NB4 (cell line): ENCODE measurements around the gene TTYH1.
"Not testable (repeated sequence)": the region's sequence is repeated elsewhere in the genome, so short reads cannot be mapped to it uniquely, and the experiment has no call there.

Experiments used
- DNase-seq: peaks from one replicate; pipeline ENCODE4 v3.0.0; 2010; ENCODE audit warnings: low read depth
- H3K4me3 ChIP-seq: one replicate; pipeline ENCODE4 v1.5.1; 2011; ENCODE audit warnings: mild to moderate bottlenecking, low read depth, low read length, moderate library complexity
- MAX ChIP-seq: IDR thresholded peaks from 2 replicates; pipeline ENCODE4 v1.6.1; 2011; ENCODE audit warnings: low read depth, low read length
- MYC ChIP-seq: IDR thresholded peaks from 2 replicates; pipeline ENCODE4 v1.6.1; 2011; ENCODE audit warnings: low read depth, low read length
- POLR2A ChIP-seq: IDR thresholded peaks from 2 replicates; pipeline ENCODE4 v1.6.1; 2011; ENCODE audit warnings: mild to moderate bottlenecking; ENCODE audit not compliant: insufficient read length; ENCODE audit errors: extremely low read depth
- TF ChIP-seq, protein P1 (sequence below): IDR thresholded peaks from one replicate; pipeline ENCODE4 v1.5.1; 2012; ENCODE audit warnings: low read depth, low read length

TTYH1 gene

GRCh38 chr19:54415208-54415900 is at the start of gene TTYH1:
Gene TTYH1 (plus strand): TSS chr19:54415464. CDS start chr19:54415553, 89 bp downstream.
- DNase-seq, result no peak
- TF ChIP-seq MAX (no peak), MYC (no peak), POLR2A (no peak)
- TF ChIP-seq, protein P1, sequence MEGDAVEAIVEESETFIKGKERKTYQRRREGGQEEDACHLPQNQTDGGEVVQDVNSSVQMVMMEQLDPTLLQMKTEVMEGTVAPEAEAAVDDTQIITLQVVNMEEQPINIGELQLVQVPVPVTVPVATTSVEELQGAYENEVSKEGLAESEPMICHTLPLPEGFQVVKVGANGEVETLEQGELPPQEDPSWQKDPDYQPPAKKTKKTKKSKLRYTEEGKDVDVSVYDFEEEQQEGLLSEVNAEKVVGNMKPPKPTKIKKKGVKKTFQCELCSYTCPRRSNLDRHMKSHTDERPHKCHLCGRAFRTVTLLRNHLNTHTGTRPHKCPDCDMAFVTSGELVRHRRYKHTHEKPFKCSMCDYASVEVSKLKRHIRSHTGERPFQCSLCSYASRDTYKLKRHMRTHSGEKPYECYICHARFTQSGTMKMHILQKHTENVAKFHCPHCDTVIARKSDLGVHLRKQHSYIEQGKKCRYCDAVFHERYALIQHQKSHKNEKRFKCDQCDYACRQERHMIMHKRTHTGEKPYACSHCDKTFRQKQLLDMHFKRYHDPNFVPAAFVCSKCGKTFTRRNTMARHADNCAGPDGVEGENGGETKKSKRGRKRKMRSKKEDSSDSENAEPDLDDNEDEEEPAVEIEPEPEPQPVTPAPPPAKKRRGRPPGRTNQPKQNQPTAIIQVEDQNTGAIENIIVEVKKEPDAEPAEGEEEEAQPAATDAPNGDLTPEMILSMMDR, result no peak
- no peak within 1 kb of the TSS for H3K4me3 ChIP-seq

DNA sequence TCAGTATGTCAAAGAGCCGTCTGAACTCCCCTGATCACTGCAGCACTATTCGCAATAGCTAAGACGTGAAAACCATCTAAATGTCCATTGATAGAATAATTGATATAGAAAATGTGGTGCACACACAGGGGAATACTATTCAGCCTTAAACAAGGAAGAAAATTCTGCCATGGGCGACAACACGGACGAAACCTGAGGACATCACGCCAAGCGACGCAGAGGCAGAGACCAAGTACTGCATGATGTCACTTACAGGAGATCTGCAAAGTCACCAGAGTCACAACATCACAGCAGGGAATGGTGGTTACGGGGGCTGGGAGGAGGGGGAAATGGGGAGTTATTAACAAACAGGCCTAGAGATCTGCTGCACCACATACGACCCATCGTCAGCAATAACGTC is 49.5 kb upstream of the TTYH1 start:
- H3K4me3 ChIP-seq, result peak overlapping the region; percentile 77
- DNase-seq, result peak; percentile 32

DNA sequence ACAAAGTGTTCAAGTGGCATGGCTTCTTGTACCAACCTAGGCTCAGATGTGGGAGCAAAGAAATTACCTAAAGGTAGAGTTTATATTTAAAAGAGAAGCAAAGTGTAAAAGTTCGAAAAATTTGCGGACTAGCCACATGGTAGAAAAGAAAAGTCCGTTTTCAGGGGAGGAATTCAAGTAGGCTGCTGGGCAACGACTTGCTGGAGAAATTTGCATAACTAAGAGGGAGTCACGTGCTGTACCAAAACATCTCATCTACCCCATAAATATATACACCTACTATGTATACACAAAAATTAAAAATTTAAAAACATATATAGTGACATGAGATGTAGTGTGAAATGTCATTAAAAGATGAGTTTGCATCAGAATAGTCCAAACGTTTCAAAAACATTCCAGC is 48.5 kb upstream of the TTYH1 start:
- no peak for DNase-seq
- H3K4me3 ChIP-seq, result peak overlapping the region; percentile 39
- TF ChIP-seq, protein P1, result no peak
- no peak for TF ChIP-seq MYC
- no peak for TF ChIP-seq MAX
- TF ChIP-seq POLR2A, result no peak

DNA sequence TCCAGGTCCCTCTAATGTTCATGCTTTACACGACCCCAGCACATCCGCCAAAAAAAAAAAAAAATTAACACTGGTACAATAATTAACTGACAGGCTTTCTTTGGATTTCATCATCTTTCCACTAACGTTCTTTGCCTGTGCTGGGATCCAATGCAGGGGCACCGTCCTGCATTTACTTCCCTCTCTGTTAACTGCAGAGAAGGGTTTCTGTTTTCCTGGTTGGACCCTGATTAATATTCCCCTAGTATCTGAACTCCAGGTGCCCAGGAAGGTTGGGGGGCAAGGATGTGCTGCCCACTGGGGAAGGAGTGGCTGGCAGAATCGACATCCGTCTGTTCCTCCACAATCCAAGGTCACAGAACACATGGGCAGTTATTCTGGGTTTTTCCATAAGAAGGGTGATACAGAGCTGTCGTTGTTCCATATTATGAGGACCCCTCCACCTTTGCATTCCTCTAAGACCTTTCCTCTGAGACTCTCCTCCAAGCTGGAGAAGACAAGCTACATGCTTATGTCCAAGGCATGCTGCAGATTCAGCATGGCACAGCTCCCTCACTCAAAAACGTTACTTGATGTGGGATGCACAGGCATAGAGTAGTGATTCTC is 46.1 kb upstream of the TTYH1 start:
- peak; percentile 75 for DNase-seq
- H3K4me3 ChIP-seq, result peak overlapping the region; percentile 94
- TF ChIP-seq MYC (no peak), POLR2A (peak; percentile 22)

DNA sequence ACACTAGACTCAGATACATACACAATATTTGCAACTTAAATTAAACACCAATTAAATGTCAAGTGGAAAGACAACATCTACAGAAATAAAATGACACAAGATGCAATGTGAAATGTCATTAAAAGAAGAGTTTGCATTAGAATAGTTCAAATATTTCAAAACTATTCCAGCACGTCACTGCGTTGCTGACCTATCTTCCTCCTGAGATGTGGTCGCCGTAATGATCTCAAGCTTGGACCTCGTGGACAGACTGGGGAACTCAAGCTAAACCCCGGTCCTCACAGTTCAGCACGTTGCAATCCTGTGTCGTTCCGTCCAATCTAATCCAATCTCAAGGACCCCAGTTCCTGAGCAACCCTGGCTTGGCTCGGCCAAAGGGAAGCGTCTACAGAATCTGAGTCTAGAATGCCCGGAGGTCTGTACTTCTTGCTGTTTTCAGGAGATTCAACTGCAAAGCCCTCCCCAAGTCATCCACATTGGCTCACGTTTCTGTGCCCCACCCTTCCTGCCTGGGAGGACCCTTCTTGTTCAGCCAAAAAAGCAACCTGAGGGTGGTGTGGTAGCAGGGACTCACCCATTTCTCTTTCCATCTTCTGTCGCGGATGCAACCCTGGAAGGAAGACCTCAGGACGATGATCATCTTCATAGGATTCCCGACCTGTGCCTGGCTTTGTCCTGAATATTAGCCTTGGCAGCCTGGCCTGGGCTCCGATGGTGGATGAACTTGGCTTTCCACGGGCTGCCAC is 45.4 kb upstream of the TTYH1 start:
- not testable (repeated sequence) for DNase-seq
- peak overlapping the region; percentile 94 for H3K4me3 ChIP-seq

- H3K4me3 ChIP-seq, result peak overlapping the region; percentile 56
- peak; percentile 82 for DNase-seq
Measured at GRCh38 chr19:54370434-54370796, 44.8 kb upstream of the TTYH1 start.

- not testable (repeated sequence) for DNase-seq
- H3K4me3 ChIP-seq, result peak overlapping the region; percentile 48
Measured at GRCh38 chr19:54371453-54371852, 43.8 kb upstream of the TTYH1 start.

DNA sequence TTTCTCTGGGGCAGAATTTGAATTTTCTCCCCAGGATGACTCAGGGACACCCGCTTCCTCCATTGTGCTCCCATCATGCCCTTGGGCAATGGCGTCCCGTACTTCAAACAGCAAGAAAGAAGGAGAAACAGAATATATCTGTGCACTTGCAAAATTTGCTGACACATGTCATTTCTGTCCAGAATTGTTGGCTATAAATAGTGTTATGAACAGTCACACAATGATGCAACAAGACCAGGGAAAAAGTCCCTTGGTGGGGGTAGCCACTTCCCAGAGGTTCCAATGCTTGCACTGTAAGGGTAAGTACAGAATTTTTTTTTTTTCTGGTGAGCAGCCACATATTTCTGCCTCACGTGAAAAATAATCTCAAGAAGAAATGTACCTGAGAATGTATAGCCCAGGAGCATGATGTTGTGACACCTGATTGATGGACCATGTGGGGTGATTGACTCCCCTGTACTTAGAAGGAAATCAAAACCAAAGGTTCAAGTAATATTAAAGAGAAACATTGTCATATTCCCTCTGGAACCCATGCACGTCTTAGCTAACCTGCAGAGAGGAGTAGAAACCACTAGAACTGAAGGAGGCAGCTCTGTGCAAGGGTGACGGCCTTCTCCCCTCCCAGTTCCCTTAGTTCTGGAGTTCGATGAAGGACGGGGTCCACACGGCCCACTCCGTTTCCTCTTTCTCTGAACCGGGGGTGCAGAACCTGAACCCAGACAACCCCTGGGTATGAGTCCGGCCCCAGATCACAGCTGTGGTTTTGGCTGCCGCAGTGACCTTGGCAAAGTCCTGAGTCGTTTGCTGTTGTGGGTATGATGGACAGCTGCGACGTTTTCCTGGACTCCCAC is 41.3 kb upstream of the TTYH1 start:
- H3K4me3 ChIP-seq, result peak overlapping the region; percentile 86
- TF ChIP-seq MYC (no peak), MAX (no peak), POLR2A (peak; percentile 32)
- TF ChIP-seq, protein P1, result no peak
- DNase-seq, result peak; percentile 89
